ENCODE results near the gene HTRA3.
"Not testable (repeated sequence)": the region's sequence is repeated elsewhere in the genome, so short reads cannot be mapped to it uniquely, and the experiment has no call there.

The HTRA3 gene

GRCh38 chr4:8346838-8347605 lies 77.5 kb downstream of the HTRA3 start:
- DNase-seq = no peak

- no peak for DNase-seq
These were observed 78.1 kb downstream of the HTRA3 start for GRCh38 chr4:8347660-8348059.

- DNase-seq = no peak
These were observed 78.5 kb downstream of the HTRA3 start for GRCh38 chr4:8348071-8348470.

GRCh38 chr4:8349236-8349635 lies 79.7 kb downstream of the HTRA3 start:
- not testable (repeated sequence) for DNase-seq

- DNase-seq = no peak
These were observed 80.2 kb downstream of the HTRA3 start for GRCh38 chr4:8349664-8350236.

GRCh38 chr4:8350352-8350751 lies 80.8 kb downstream of the HTRA3 start:
- no peak for DNase-seq

- DNase-seq = no peak
These were observed 81.4 kb downstream of the HTRA3 start for GRCh38 chr4:8350841-8351461.

GRCh38 chr4:8351931-8352367 lies 82.4 kb downstream of the HTRA3 start:
- DNase-seq = no peak

GRCh38 chr4:8352368-8353157 lies 83.0 kb downstream of the HTRA3 start:
- no peak for DNase-seq

- no peak for DNase-seq
These were observed 83.7 kb downstream of the HTRA3 start for GRCh38 chr4:8353158-8353669.

GRCh38 chr4:8353912-8354453 lies 84.4 kb downstream of the HTRA3 start:
- DNase-seq = no peak

GRCh38 chr4:8355306-8355705 lies 85.8 kb downstream of the HTRA3 start:
- DNase-seq = no peak

GRCh38 chr4:8355864-8356565 lies 86.5 kb downstream of the HTRA3 start:
- DNase-seq = no peak

All from CD4-positive, alpha-beta T cell treated with Interferon alpha-2 for 1 hour (primary cell).